NCI-H128 (cell line): ENCODE measurements around the gene SDK2.

ENCODE experiments used
- DNase-seq: peaks from one replicate; lab custom pipeline; 2025; ENCODE audit not compliant: unreplicated experiment; lab: John Stamatoyannopoulos, UW

The SDK2 gene

GRCh38 chr17:73514146-73514863, 129.9 kb downstream of the SDK2 start:
- no peak for DNase-seq

GRCh38 chr17:73513426-73513825, 130.8 kb downstream of the SDK2 start:
- no peak for DNase-seq

- no peak for DNase-seq
Measured at GRCh38 chr17:73511719-73512115, 132.5 kb downstream of the SDK2 start.

GRCh38 chr17:73510981-73511718, 133.1 kb downstream of the SDK2 start:
- peak; percentile 7 for DNase-seq

- no peak for DNase-seq
Measured at GRCh38 chr17:73508931-73509605, 135.2 kb downstream of the SDK2 start.

- DNase-seq = no peak
Measured at GRCh38 chr17:73508057-73508930, 136.0 kb downstream of the SDK2 start.

GRCh38 chr17:73506470-73507435, 137.5 kb downstream of the SDK2 start:
- DNase-seq = no peak

- no peak for DNase-seq
Measured at GRCh38 chr17:73503560-73503959, 140.7 kb downstream of the SDK2 start.

- no peak for DNase-seq
Measured at GRCh38 chr17:73500414-73500999, 143.7 kb downstream of the SDK2 start.

- DNase-seq = no peak
Measured at GRCh38 chr17:73498886-73499554, 145.2 kb downstream of the SDK2 start.

- no peak for DNase-seq
Measured at GRCh38 chr17:73498176-73498575, 146.1 kb downstream of the SDK2 start.

GRCh38 chr17:73497721-73498120, 146.5 kb downstream of the SDK2 start:
- DNase-seq = no peak

- DNase-seq = no peak
Measured at GRCh38 chr17:73496232-73496631, 148.0 kb downstream of the SDK2 start.

- DNase-seq = no peak
Measured at GRCh38 chr17:73495641-73496040, 148.6 kb downstream of the SDK2 start.

GRCh38 chr17:73494950-73495349, 149.3 kb downstream of the SDK2 start:
- DNase-seq = no peak

- DNase-seq = no peak
Measured at GRCh38 chr17:73493956-73494926, 150.0 kb downstream of the SDK2 start.
